IMR-90 (cell line): ENCODE results near the gene TRIO. TPM values are rescaled to one million over a fixed set of nuclear protein-coding genes. Genes with fewer than 3 reads are reported as not detected.

Experiments used
- ATAC-seq: fragments of 200-7000 bp; cut with Tn5 transposase; 2 replicates; pipeline ENCODE4 v1.9.1; 2020; ENCODE audit warnings: low read depth, mild to moderate bottlenecking, moderate library complexity
- BruUV-seq: library from RNA; stranded (reverse); fragments of 400-500 nt; replicated peaks from 2 replicates; lab custom pipeline; 2021; lab: Mats Ljungman, UMichigan
- CTCF ChIA-PET: fragments of 300-600 bp; formaldehyde crosslinking; extraction: SDS; loops from one replicate; lab custom pipeline; 2021; ENCODE audit warnings: antibody characterized with exemption; lab: Yijun Ruan, JAX
- POLR2A ChIA-PET: fragments of 300-600 bp; sonication (Branson Sonifier 250); formaldehyde crosslinking; loops from one replicate; lab custom pipeline; 2022; ENCODE audit warnings: antibody characterized with exemption; ENCODE audit not compliant: unreplicated experiment; lab: Charles Lee
- DNase-seq: peaks from one replicate; pipeline ENCODE4 v3.0.0; 2013
- H2AFZ ChIP-seq: replicated peaks from 2 replicates; pipeline ENCODE3; 2013; ENCODE audit warnings: low read length, mild to moderate bottlenecking; ENCODE audit not compliant: poor library complexity
- H2AK5ac ChIP-seq: 2 replicates; pipeline ENCODE4 v1.6.1; 2013; ENCODE audit warnings: low read depth, low read length, inconsistent platforms
- H2AK9ac ChIP-seq: replicated peaks from 2 replicates; pipeline ENCODE3; 2013; ENCODE audit warnings: mild to moderate bottlenecking, low read depth, low read length, moderate library complexity; ENCODE audit not compliant: poor library complexity
- H2BK120ac ChIP-seq: 2 replicates; pipeline ENCODE4 v1.6.1; 2013; ENCODE audit warnings: low read depth, low read length, inconsistent platforms
- H2BK15ac ChIP-seq: 3 replicates; pipeline ENCODE4 v1.6.1; 2013; ENCODE audit warnings: low read depth, low read length, inconsistent platforms
- H2BK20ac ChIP-seq: 2 replicates; pipeline ENCODE4 v1.6.1; 2013; ENCODE audit warnings: low read depth, mild to moderate bottlenecking, inconsistent platforms, low read length, moderate library complexity
- H2BK5ac ChIP-seq: 2 replicates; pipeline ENCODE4 v1.6.1; 2013; ENCODE audit warnings: mild to moderate bottlenecking, low read depth, low read length, inconsistent platforms; ENCODE audit not compliant: poor library complexity, severe bottlenecking
- H3K14ac ChIP-seq: replicated peaks from 2 replicates; pipeline ENCODE4 v1.6.1; 2013; ENCODE audit warnings: low read depth, low read length, inconsistent platforms
- H3K18ac ChIP-seq: 2 replicates; pipeline ENCODE4 v1.6.1; 2013; ENCODE audit warnings: low read depth, low read length, control low read depth
- H3K23ac ChIP-seq: 2 replicates; pipeline ENCODE4 v1.6.1; 2013; ENCODE audit warnings: low read depth, low read length, inconsistent platforms
- H3K27ac ChIP-seq: 2 replicates; pipeline ENCODE4 v1.5.1; 2013; ENCODE audit warnings: mild to moderate bottlenecking, control low read depth, low read length; ENCODE audit not compliant: insufficient read depth
- H3K27me3 ChIP-seq: 2 replicates; pipeline ENCODE4 v1.6.1; 2013; ENCODE audit warnings: low read length; ENCODE audit not compliant: control insufficient read depth, insufficient read depth
- H3K36me3 ChIP-seq: 2 replicates; pipeline ENCODE4 v1.6.1; 2013; ENCODE audit warnings: low read length, mixed read lengths; ENCODE audit not compliant: control insufficient read depth, insufficient read depth
- H3K4ac ChIP-seq: 2 replicates; pipeline ENCODE4 v1.6.1; 2013; ENCODE audit warnings: low read depth, low read length, inconsistent platforms
- H3K4me1 ChIP-seq: 2 replicates; pipeline ENCODE4 v1.6.1; 2013; ENCODE audit warnings: low read length, mixed read lengths; ENCODE audit not compliant: control insufficient read depth, insufficient read depth
- H3K4me2 ChIP-seq: 2 replicates; pipeline ENCODE4 v1.6.1; 2013; ENCODE audit warnings: low read depth, mild to moderate bottlenecking, control low read depth, low read length, moderate library complexity
- H3K4me3 ChIP-seq: 2 replicates; pipeline ENCODE4 v1.5.1; 2013; ENCODE audit warnings: low read depth, mild to moderate bottlenecking, control low read depth, low read length, moderate library complexity; ENCODE audit not compliant: insufficient read depth
- H3K56ac ChIP-seq: 2 replicates; pipeline ENCODE4 v1.6.1; 2013; ENCODE audit warnings: low read length, inconsistent platforms; ENCODE audit not compliant: insufficient read depth; ENCODE audit errors: extremely low read depth
- H3K79me1 ChIP-seq, 2 experiments: 2 replicates each; pipeline ENCODE4 v1.6.1; 2013; ENCODE audit warnings: low read length in 2 of 2, inconsistent platforms in 1 of 2, low read depth in 1 of 2
- H3K9ac ChIP-seq: 2 replicates; pipeline ENCODE4 v1.6.1; 2013; ENCODE audit warnings: low read depth, low read length, control low read depth
- H3K9me1 ChIP-seq: 2 replicates; pipeline ENCODE4 v1.6.1; 2013; ENCODE audit warnings: low read length, inconsistent platforms; ENCODE audit not compliant: insufficient read depth
- H3K9me3 ChIP-seq: 2 replicates; pipeline ENCODE4 v1.6.1; 2013; ENCODE audit warnings: low read length; ENCODE audit not compliant: control insufficient read depth, insufficient read depth
- H4K20me1 ChIP-seq: 2 replicates; pipeline ENCODE4 v1.6.1; 2013; ENCODE audit warnings: low read length, inconsistent platforms; ENCODE audit not compliant: insufficient read depth
- H4K5ac ChIP-seq: 2 replicates; pipeline ENCODE4 v1.6.1; 2013; ENCODE audit warnings: mild to moderate bottlenecking, low read depth, low read length, control low read depth
- H4K8ac ChIP-seq, 2 experiments: 2 replicates each; pipeline ENCODE4 v1.6.1; 2013; ENCODE audit warnings: low read depth in 2 of 2, low read length in 2 of 2, control low read depth in 1 of 2, inconsistent platforms in 1 of 2
- H4K91ac ChIP-seq: 2 replicates; pipeline ENCODE4 v1.6.1; 2013; ENCODE audit warnings: low read depth, low read length, inconsistent platforms; ENCODE audit not compliant: insufficient read depth
- CEBPB ChIP-seq: IDR thresholded peaks from 2 replicates; pipeline ENCODE4 v1.6.1; 2012; ENCODE audit warnings: low read depth, low read length, improper control_type of control experiment
- CTCF ChIP-seq: conservative IDR thresholded peaks from 2 replicates; pipeline ENCODE4 v1.5.1; 2012; ENCODE audit warnings: mild to moderate bottlenecking, low read depth, low read length, improper control_type of control experiment
- FOS ChIP-seq: fragments of 150-350 bp; IDR thresholded peaks from 2 replicates; pipeline ENCODE4 v1.6.1; 2016; ENCODE audit warnings: low read depth, low read length
- WGBS, 2 experiments: methylation state at CpG; one replicate each; pipeline versions ENCODE4 v1.1.5 to v1.1.7; 2013; ENCODE audit warnings: missing lambda C conversion rate in 2 of 2; ENCODE audit not compliant: insufficient read length in 1 of 2; ENCODE audit errors: extremely low coverage in 2 of 2; 5-methylcytosine and 5-hydroxymethylcytosine counted together
- dilution Hi-C: fragments of 300-500 bp; cut with HindIII; formaldehyde crosslinking; loops from one replicate; pipeline ENCODE4 v1.14.3; 2018; ENCODE audit warnings: low sequenced_read_pairs; ENCODE audit not compliant: unreplicated experiment
- in situ Hi-C: fragments of 300-500 bp; cut with MboI; formaldehyde crosslinking; loops from 3 replicates; pipeline ENCODE4 v1.14.3; 2019; ENCODE audit warnings: low sequenced_read_pairs, inconsistent platforms, mixed read lengths
- intact Hi-C: fragments of 100-400 bp; cut with micrococcal nuclease; formaldehyde crosslinking; loops from 2 replicates; pipeline ENCODE4 v1.10.0; 2022
- polyA plus RNA-seq, 3 experiments: library from polyadenylated mRNA; depleted of rRNA; stranded (reverse); fragments of >200 nt; gene quantifications; 2 replicates each; pipeline ENCODE4 v1.2.3, GENCODE V29; 2012; ENCODE audit warnings: low replicate concordance in 1 of 3
- total RNA-seq: library from RNA; depleted of rRNA; stranded (reverse); fragments of >200 nt; gene quantifications from 2 replicates; pipeline ENCODE4 v1.2.3, GENCODE V29; 2012

Gene TRIO
- total and polyA plus RNA-seq, 2 of the 4 experiments (the other 2 are of a cell fraction), result 206 to 522 TPM

DNA sequence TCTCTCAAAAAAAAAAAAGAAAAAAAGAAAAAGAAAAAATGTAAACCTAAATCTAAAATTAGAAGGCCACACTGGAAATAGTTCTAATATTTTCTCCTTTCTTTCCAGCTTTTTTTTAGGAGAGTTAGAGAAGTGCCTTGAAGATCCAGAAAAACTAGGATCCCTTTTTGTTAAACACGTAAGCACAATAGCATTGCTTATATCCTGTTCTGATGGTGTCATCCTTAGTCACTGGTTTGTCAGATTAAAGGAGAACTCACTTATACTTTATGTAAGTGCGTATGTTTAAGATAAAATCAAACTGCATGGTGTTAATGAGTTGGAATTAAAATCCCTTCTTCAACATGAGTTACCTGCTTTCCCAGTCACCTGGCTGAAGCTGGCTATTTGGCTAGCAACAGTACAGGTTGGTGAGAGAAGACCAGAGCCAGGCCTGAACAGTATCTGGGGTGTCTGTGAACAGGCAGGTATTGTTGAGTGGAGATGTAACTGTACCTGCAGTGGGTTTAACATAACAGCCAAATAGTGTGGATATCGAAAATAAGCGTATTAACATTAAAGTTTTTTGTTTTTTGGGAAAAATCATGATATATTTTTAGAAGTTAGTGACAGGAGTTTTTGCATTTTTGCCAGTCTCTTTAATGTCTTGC is 333.8 kb downstream of the TRIO start:
- H3K4me2 ChIP-seq, result peak overlapping the region; percentile 25; the same call in 1 of the 2 replicates

More for the DNA sequence above, 333.8 kb downstream of the TRIO start:
- in situ Hi-C loops, result no loop called here
- peak overlapping the region; percentile 36; the same call in 1 of the 2 replicates for H3K18ac ChIP-seq
- H3K4me3 ChIP-seq, result no peak overlapping the region
- DNase-seq, result peak; percentile 90
- H3K56ac ChIP-seq, result no peak overlapping the region
- H4K5ac ChIP-seq, result no peak overlapping the region; the same call in 1 of the 2 replicates
- dilution Hi-C loops, result no loop called here
- H2AFZ ChIP-seq, result no peak overlapping the region
- H3K23ac ChIP-seq, result peak overlapping the region; percentile 71; the same call in 1 of the 2 replicates
- peaks cover 47% of the 10 kb centered on the region; the same call in 1 of the 2 replicates for H4K20me1 ChIP-seq
- H3K4ac ChIP-seq, result peak overlapping the region; percentile 67; the same call in 1 of the 2 replicates
- CTCF ChIA-PET, result interaction anchor here (0.6 kb wide), 1 partner anchor 38 kb away, joined by 3 read pairs; no protein-coding TSS in a partner anchor
- peak; percentile 73 for ATAC-seq
- POLR2A ChIA-PET, result no interaction called here
- peaks cover 15% of the 10 kb centered on the region for H3K9me1 ChIP-seq
- H4K91ac ChIP-seq, result peak overlapping the region; percentile 63; the same call in 1 of the 2 replicates
- no peak for TF ChIP-seq CTCF
- TF ChIP-seq CEBPB, result peak; percentile 32; the same call in 1 of the 2 replicates
- peak; percentile 34; the same call in 1 of the 2 replicates for TF ChIP-seq FOS
- peak overlapping the region; percentile 87 for H3K14ac ChIP-seq
- no peak overlapping the region for H2AK9ac ChIP-seq
- H3K27me3 ChIP-seq, result no peaks in the 10 kb centered on the region
- peaks cover 4% of the 10 kb centered on the region for H3K4me1 ChIP-seq
- intact Hi-C loops, result no loop called here
- H2BK120ac ChIP-seq, result peak overlapping the region; percentile 67; the same call in 1 of the 2 replicates
- peak overlapping the region; percentile 64 for H3K27ac ChIP-seq
- peak overlapping the region in 1 of 2 experiments; percentile 83; a peak in 2 of 4 replicates for H4K8ac ChIP-seq
- H3K9me3 ChIP-seq, result no peaks in the 10 kb centered on the region
- peaks cover 47 to 79% of the 10 kb centered on the region in 2 experiments for H3K79me1 ChIP-seq
- H3K9ac ChIP-seq, result no peak overlapping the region
- BruUV-seq, result no TSS peak
- H2BK15ac ChIP-seq, result peak overlapping the region; percentile 61; the same call in 1 of the 3 replicates
- WGBS, 2 experiments, result 100% methylated on average over 2 of the region's 4 CpGs; no CpG with 5 or more reads in 1 of the 2 experiments
- H2AK5ac ChIP-seq, result peak overlapping the region; percentile 94
- 0 out of 2 replicates have a peak overlapping the region, but pooled peaks have one; percentile 20 for H2BK20ac ChIP-seq
- H3K36me3 ChIP-seq, result peaks cover 70% of the 10 kb centered on the region
- peak overlapping the region; percentile 96 for H2BK5ac ChIP-seq
